ENCODE results near the gene IRAK1. TPM values are rescaled to one million over a fixed set of nuclear protein-coding genes. Genes with fewer than 3 reads are reported as not detected.

The IRAK1 gene
- total and polyA plus RNA-seq, 8 donors, result 52.2 to 172 (median 65.4) TPM

DNA sequence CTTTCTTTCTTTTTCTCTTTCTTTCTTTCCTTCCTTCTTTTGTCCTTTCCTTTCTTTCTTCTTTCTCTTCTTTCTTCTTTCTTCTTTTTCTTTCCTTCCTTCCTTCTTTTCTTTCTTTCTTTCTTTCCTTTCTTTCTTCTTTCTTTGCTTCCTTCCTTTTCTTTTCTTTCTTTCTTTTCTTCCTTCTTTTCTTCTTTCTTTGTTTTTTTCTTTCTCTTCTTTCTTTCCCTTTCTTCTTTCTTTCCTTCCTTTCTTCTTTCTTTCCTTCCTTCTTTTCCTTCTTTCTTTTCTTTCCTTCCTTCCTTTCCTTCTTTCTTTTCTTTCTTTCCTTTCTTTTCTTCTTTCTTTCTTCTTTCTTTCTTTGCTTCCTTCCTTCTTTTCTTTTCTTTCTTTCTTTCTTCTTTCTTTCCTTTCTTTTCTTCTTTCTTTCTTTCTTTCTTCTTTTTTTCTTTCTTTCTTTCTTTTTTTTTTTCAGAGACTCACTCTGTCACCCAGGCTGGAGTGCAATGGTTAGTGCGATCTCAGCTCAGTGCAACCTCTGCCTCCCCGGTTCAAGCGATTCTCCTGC, 28.6 kb downstream of the IRAK1 start:
- Histone ChIP-seq H3K4me1 (peaks cover 0 to 6% of the 10 kb centered on the region in 2 donors), H3K9me3 (no peaks in the 10 kb centered on the region), H3K4me3 (no peak overlapping the region), H3K36me3 (no peaks in the 10 kb centered on the region), H3K27me3 (peaks cover 0 to 9% of the 10 kb centered on the region in 2 donors), H3K27ac (no peak overlapping the region)
- ATAC-seq (no peak), DNase-seq (no peak)
- intact Hi-C loops (cut with DNase I), result no loop called here
- TF ChIP-seq, protein P1, sequence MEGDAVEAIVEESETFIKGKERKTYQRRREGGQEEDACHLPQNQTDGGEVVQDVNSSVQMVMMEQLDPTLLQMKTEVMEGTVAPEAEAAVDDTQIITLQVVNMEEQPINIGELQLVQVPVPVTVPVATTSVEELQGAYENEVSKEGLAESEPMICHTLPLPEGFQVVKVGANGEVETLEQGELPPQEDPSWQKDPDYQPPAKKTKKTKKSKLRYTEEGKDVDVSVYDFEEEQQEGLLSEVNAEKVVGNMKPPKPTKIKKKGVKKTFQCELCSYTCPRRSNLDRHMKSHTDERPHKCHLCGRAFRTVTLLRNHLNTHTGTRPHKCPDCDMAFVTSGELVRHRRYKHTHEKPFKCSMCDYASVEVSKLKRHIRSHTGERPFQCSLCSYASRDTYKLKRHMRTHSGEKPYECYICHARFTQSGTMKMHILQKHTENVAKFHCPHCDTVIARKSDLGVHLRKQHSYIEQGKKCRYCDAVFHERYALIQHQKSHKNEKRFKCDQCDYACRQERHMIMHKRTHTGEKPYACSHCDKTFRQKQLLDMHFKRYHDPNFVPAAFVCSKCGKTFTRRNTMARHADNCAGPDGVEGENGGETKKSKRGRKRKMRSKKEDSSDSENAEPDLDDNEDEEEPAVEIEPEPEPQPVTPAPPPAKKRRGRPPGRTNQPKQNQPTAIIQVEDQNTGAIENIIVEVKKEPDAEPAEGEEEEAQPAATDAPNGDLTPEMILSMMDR (IDR thresholded peaks at IDR 0.05), result no peak

DNA sequence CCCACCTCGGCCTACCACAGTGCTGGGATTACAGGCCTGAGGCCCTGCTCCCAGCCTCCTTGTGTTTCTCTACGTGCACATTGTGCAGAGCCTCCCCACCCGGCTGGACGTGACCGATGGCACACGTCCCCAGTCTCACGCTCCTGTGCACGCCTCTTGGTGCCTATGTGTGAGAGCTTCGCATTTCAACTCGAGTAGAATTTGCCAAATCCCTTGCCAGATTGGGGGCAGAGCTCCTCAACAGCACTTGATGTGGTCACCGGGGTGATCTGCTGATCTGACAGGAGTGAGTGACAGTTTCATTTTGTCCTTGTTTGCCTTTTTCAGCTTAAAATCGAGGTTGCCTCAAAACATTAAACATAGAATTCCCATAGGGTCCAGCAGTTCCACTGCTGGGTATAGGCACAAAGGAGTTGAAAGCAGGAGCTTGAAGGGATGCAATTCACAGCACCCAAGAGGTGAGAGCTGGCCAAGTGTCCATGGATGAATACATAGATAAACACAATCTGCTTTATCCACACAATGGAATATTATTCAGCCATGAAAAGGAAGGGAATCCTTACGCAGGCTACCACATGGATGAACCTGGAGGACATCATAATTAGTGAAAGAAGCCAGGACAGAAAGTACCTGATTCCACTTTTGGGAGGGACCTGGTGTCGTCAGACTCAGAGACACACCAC, 29.6 kb downstream of the IRAK1 start:
- ATAC-seq, result no peak
- Histone ChIP-seq H3K36me3 (no peaks in the 10 kb centered on the region), H3K27me3 (peaks cover 0 to 9% of the 10 kb centered on the region in 2 donors), H3K4me3 (no peak overlapping the region), H3K9me3 (no peaks in the 10 kb centered on the region), H3K4me1 (peaks cover 2 to 10% of the 10 kb centered on the region in 2 donors), H3K27ac (no peak overlapping the region)
- TF ChIP-seq, protein P1 (IDR thresholded peaks at IDR 0.05), result no peak
- DNase-seq, result no peak
- intact Hi-C loops (cut with DNase I), result no loop called here

DNA sequence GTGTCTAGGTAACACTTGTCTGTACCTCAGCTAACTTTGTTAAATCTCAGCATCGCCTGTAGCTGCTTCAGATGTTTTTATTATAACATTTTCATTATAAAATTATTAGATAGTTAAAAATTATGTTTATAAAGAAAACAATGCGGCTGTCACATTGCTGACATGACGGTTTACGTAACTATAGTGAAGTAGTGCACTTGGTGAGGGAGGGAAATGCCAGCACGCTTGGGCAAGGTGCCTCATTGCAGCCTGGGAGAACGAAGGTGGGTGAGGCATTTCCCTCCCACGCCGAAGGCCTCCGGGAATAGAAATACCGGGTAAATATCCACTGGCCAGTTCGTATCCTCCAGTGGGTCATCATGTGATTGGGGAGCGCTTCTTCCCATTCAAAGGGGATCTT, 31.2 kb downstream of the IRAK1 start:
- TF ChIP-seq, protein P1 (IDR thresholded peaks at IDR 0.05), result no peak
- intact Hi-C loops (cut with DNase I), result no loop called here
- DNase-seq (no peak), ATAC-seq (no peak)
- no peak overlapping the region for H3K4me3 ChIP-seq
- H3K4me1 ChIP-seq, result peaks cover 4 to 25% of the 10 kb centered on the region in 2 donors
- H3K9me3 ChIP-seq, result no peaks in the 10 kb centered on the region
- peaks cover 0 to 15% of the 10 kb centered on the region in 2 donors for H3K27me3 ChIP-seq
- H3K27ac ChIP-seq, result no peak overlapping the region
- no peaks in the 10 kb centered on the region for H3K36me3 ChIP-seq

DNA sequence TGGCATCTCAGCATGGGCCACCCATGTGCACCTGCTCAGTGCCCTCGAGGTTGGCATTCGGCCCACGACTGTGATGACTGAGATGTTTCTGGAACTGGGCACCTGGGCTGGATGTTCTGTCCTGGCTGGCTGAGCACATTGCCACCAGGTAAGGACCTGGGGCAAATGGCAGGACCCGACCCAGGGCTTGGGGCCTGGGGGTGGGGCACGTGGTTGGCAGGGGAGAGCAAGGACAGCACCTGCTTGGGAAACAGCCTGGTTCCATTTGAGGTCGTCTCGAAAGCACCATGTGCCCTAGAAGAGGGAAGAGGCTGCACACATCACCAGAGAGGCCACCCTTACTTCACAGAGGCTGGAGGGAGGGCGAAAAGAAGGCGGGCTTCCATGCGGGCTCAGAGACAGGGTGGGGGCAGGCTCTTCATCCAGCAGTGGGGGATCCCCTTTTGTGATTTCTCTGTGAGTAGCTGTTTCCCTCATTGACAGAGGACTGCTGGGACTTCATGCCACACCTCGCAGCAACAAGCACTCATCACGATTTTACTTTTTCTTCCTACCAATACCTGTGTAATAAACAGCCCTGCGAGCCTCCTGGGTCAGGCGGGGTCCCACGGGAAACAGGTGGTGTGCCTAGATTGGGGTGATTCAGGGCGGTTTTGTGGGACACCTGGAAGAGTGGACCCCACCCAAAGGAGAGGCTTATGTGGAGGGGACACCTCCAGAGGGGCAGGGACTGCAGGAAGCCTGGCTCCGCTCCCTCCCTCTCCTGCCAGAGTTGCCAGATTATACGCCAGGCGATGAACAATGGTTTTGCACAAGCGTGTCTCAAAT, 35.1 kb downstream of the IRAK1 start:
- H3K4me3 ChIP-seq, result no peak overlapping the region
- H3K27me3 ChIP-seq, result peaks cover 0 to 20% of the 10 kb centered on the region in 2 donors
- intact Hi-C loops (cut with DNase I), result no loop called here
- no peak for ATAC-seq
- H3K9me3 ChIP-seq, result no peaks in the 10 kb centered on the region
- DNase-seq, result no peak
- H3K4me1 ChIP-seq, result peaks cover 4 to 41% of the 10 kb centered on the region in 2 donors
- no peaks in the 10 kb centered on the region for H3K36me3 ChIP-seq
- peak overlapping the region; percentile 69 to 72 for H3K27ac ChIP-seq
- TF ChIP-seq, protein P1 (IDR thresholded peaks at IDR 0.05), result no peak

DNA sequence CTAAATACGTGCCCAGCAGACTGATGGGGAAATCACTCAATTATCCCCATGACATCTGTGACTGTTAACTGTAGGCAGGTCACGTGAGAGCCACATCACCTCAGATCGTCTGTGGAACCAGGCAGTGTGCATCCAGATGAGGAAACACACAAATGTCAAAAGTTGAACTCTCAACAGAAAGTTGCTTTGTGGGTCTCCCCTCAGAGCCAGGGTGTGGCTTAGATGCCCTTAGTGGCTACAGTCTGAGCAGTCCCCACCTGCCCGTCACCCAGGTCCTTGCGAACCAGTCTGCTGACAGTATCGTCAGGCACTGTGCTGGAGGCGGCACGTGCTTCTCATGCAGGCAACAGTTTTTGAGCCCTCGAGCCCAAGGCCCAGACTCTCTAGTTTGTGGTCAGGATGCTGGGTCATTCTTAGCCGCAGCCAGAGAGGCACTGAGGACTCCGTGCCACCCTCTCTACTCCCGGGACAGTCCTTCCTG, 36.3 kb downstream of the IRAK1 start:
- TF ChIP-seq, protein P1 (IDR thresholded peaks at IDR 0.05), result no peak
- Histone ChIP-seq H3K36me3 (no peaks in the 10 kb centered on the region), H3K9me3 (no peaks in the 10 kb centered on the region), H3K4me1 (peaks cover 4 to 41% of the 10 kb centered on the region in 2 donors), H3K27ac (peak overlapping the region in 1 of 2 donors; percentile 80), H3K27me3 (peaks cover 0 to 16% of the 10 kb centered on the region in 2 donors), H3K4me3 (no peak overlapping the region)
- DNase-seq, result no peak
- intact Hi-C loops (cut with DNase I), result no loop called here
- no peak for ATAC-seq
